Measurements from ENCODE around the gene IL15RA.

- TF ChIP-seq CTCF (IDR thresholded peaks at IDR 0.05) = no peak
- no peak for TF ChIP-seq EZH2 (IDR thresholded peaks at IDR 0.05)
- no peak for TF ChIP-seq EZH2phosphoT487 (IDR thresholded peaks at IDR 0.05)
Observed at GRCh38 chr10:6009961-6010360, 32.6 kb upstream of the IL15RA start.

Measured in neural progenitor cell (in vitro differentiated cells).